HEK293 (cell line): ENCODE measurements around the gene MTMR2.

Experiments used
- CTCF ChIA-PET: fragments of 350-600 bp; formaldehyde crosslinking; extraction: SDS; loops from one replicate; lab custom pipeline; 2021; ENCODE audit warnings: antibody characterized with exemption; lab: Yijun Ruan, JAX
- POLR2A ChIA-PET: fragments of 300-600 bp; formaldehyde crosslinking; extraction: SDS; loops from one replicate; lab custom pipeline; 2020; ENCODE audit warnings: antibody characterized with exemption, inconsistent platforms; lab: Yijun Ruan, JAX
- H3K27ac ChIP-seq: fragments of 200-500 bp; sonication (Bioruptor generic); 2 replicates; pipeline ENCODE4 v1.5.1; 2014; ENCODE audit warnings: low read depth, low read length, control low read depth, inconsistent platforms; ENCODE audit errors: extremely low read depth
- H3K36me3 ChIP-seq, 2 experiments: fragments of 200-500 bp in 1 of 2; sonication (Bioruptor generic) in 1 of 2; 1 replicate in 1 of 2; 2 replicates in 1 of 2; pipeline ENCODE4 v1.5.1; 2014 to 2017; ENCODE audit warnings: inconsistent platforms in 2 of 2, low read length in 2 of 2; ENCODE audit not compliant: control insufficient read depth in 2 of 2, insufficient read depth in 1 of 2
- H3K4me1 ChIP-seq: fragments of 200-500 bp; sonication (Bioruptor generic); 2 replicates; pipeline ENCODE4 v1.5.1; 2014; ENCODE audit warnings: mild to moderate bottlenecking, low read length, inconsistent platforms; ENCODE audit not compliant: control insufficient read depth, insufficient read depth
- H3K4me3 ChIP-seq: 2 replicates; pipeline ENCODE4 v1.5.1; 2011; ENCODE audit warnings: low read depth, mild to moderate bottlenecking, control low read depth, low read length, moderate library complexity
- H3K9me3 ChIP-seq: fragments of 200-500 bp; sonication (Bioruptor generic); 2 replicates; pipeline ENCODE4 v1.5.1; 2014; ENCODE audit warnings: low read depth, low read length, inconsistent platforms; ENCODE audit not compliant: control insufficient read depth, insufficient read depth
- BCL11A ChIP-seq: fragments of 450-650 bp; formaldehyde crosslinking; IDR thresholded peaks from 2 replicates; pipeline ENCODE4 v1.5.1; 2016; ENCODE audit warnings: low read depth, missing biosample characterization, missing genetic modification characterization
- KLF8 ChIP-seq: fragments of 450-650 bp; formaldehyde crosslinking; IDR thresholded peaks from 2 replicates; pipeline ENCODE4 v1.5.1; 2016; ENCODE audit warnings: missing biosample characterization, missing genetic modification characterization
- OSR2 ChIP-seq: fragments of 450-650 bp; formaldehyde crosslinking; IDR thresholded peaks from 2 replicates; pipeline ENCODE4 v1.5.1; 2016; ENCODE audit warnings: missing biosample characterization, missing genetic modification characterization
- OVOL3 ChIP-seq: fragments of 450-650 bp; formaldehyde crosslinking; IDR thresholded peaks from 2 replicates; pipeline ENCODE4 v1.5.1; 2016; ENCODE audit warnings: missing biosample characterization, missing genetic modification characterization
- SALL2 ChIP-seq: fragments of 450-650 bp; formaldehyde crosslinking; IDR thresholded peaks from 2 replicates; pipeline ENCODE4 v1.5.0; 2017; ENCODE audit warnings: missing biosample characterization, mild to moderate bottlenecking, missing genetic modification characterization, borderline replicate concordance
- SCRT2 ChIP-seq: fragments of 450-650 bp; formaldehyde crosslinking; IDR thresholded peaks from 2 replicates; pipeline ENCODE4 v1.5.1; 2016; ENCODE audit warnings: missing biosample characterization, missing genetic modification characterization
- SP3 ChIP-seq: fragments of 450-650 bp; formaldehyde crosslinking; IDR thresholded peaks from 2 replicates; pipeline ENCODE4 v1.5.1; 2016; ENCODE audit warnings: missing biosample characterization, missing genetic modification characterization
- ZBTB8A ChIP-seq: fragments of 450-650 bp; formaldehyde crosslinking; IDR thresholded peaks from 2 replicates; pipeline ENCODE4 v1.5.1; 2016; ENCODE audit warnings: missing biosample characterization, missing genetic modification characterization
- ZFP3 ChIP-seq: fragments of 450-650 bp; formaldehyde crosslinking; IDR thresholded peaks from 2 replicates; pipeline ENCODE4 v1.5.1; 2016; ENCODE audit warnings: low read depth, missing biosample characterization, missing genetic modification characterization
- ZFP41 ChIP-seq: fragments of 450-650 bp; formaldehyde crosslinking; IDR thresholded peaks from 2 replicates; pipeline ENCODE4 v1.5.1; 2016; ENCODE audit warnings: missing biosample characterization, missing genetic modification characterization, borderline replicate concordance
- ZNF132 ChIP-seq: fragments of 450-650 bp; formaldehyde crosslinking; IDR thresholded peaks from 2 replicates; pipeline ENCODE4 v1.5.1; 2017; ENCODE audit warnings: missing biosample characterization, missing genetic modification characterization, borderline replicate concordance
- ZNF155 ChIP-seq: fragments of 450-650 bp; formaldehyde crosslinking; IDR thresholded peaks from 2 replicates; pipeline ENCODE4 v1.5.1; 2016; ENCODE audit warnings: missing biosample characterization, missing genetic modification characterization
- ZNF202 ChIP-seq: fragments of 450-650 bp; formaldehyde crosslinking; IDR thresholded peaks from 2 replicates; pipeline ENCODE4 v1.5.1; 2016; ENCODE audit warnings: missing biosample characterization, missing genetic modification characterization, borderline replicate concordance
- ZNF311 ChIP-seq: fragments of 450-650 bp; formaldehyde crosslinking; IDR thresholded peaks from 2 replicates; pipeline ENCODE4 v1.5.1; 2017; ENCODE audit warnings: missing biosample characterization, missing genetic modification characterization, borderline replicate concordance
- ZNF335 ChIP-seq: fragments of 450-650 bp; formaldehyde crosslinking; conservative IDR thresholded peaks from 2 replicates; pipeline ENCODE4 v1.5.1; 2016; ENCODE audit warnings: missing biosample characterization, missing genetic modification characterization
- ZNF473 ChIP-seq: fragments of 450-650 bp; formaldehyde crosslinking; IDR thresholded peaks from 2 replicates; pipeline ENCODE4 v1.5.1; 2017; ENCODE audit warnings: missing biosample characterization, missing genetic modification characterization
- ZNF521 ChIP-seq: fragments of 450-650 bp; formaldehyde crosslinking; IDR thresholded peaks from 2 replicates; pipeline ENCODE4 v1.5.1; 2017; ENCODE audit warnings: missing biosample characterization, mild to moderate bottlenecking, missing genetic modification characterization
- ZNF530 ChIP-seq: fragments of 450-650 bp; formaldehyde crosslinking; IDR thresholded peaks from 2 replicates; pipeline ENCODE4 v1.5.1; 2016; ENCODE audit warnings: low read depth, missing biosample characterization, missing genetic modification characterization
- ZNF549 ChIP-seq: fragments of 450-650 bp; IDR thresholded peaks from 2 replicates; pipeline ENCODE4 v1.5.1; 2018; ENCODE audit warnings: missing biosample characterization, missing genetic modification characterization, mild to moderate bottlenecking, inconsistent platforms, moderate library complexity
- ZNF561 ChIP-seq: fragments of 450-650 bp; IDR thresholded peaks from 2 replicates; pipeline ENCODE4 v1.5.1; 2018; ENCODE audit warnings: missing biosample characterization, missing genetic modification characterization, borderline replicate concordance
- ZNF585B ChIP-seq: fragments of 450-650 bp; formaldehyde crosslinking; IDR thresholded peaks from 2 replicates; pipeline ENCODE4 v1.5.1; 2016; ENCODE audit warnings: missing biosample characterization, missing genetic modification characterization
- ZNF621 ChIP-seq: fragments of 450-650 bp; formaldehyde crosslinking; IDR thresholded peaks from 2 replicates; pipeline ENCODE4 v1.5.1; 2017; ENCODE audit warnings: missing biosample characterization, missing genetic modification characterization
- ZNF777 ChIP-seq: fragments of 450-650 bp; formaldehyde crosslinking; IDR thresholded peaks from 2 replicates; pipeline ENCODE4 v1.5.1; 2017; ENCODE audit warnings: missing biosample characterization, missing genetic modification characterization, borderline replicate concordance
- ZNF785 ChIP-seq: fragments of 450-650 bp; formaldehyde crosslinking; IDR thresholded peaks from 2 replicates; pipeline ENCODE4 v1.5.1; 2016; ENCODE audit warnings: missing biosample characterization, missing genetic modification characterization
- ZNF791 ChIP-seq: fragments of 450-650 bp; formaldehyde crosslinking; IDR thresholded peaks from 2 replicates; pipeline ENCODE4 v1.5.1; 2016; ENCODE audit warnings: missing biosample characterization, missing genetic modification characterization
- ZNF830 ChIP-seq: fragments of 450-650 bp; IDR thresholded peaks from 2 replicates; pipeline ENCODE4 v1.5.0; 2018; ENCODE audit warnings: missing biosample characterization, missing genetic modification characterization, low read depth, mild to moderate bottlenecking, moderate library complexity
- ZSCAN23 ChIP-seq: fragments of 450-650 bp; formaldehyde crosslinking; IDR thresholded peaks from 2 replicates; pipeline ENCODE4 v1.5.1; 2016; ENCODE audit warnings: missing biosample characterization, missing genetic modification characterization
- TF ChIP-seq, protein P1 (sequence below): sonication (generic); formaldehyde crosslinking; IDR thresholded peaks from 2 replicates; pipeline ENCODE4 v1.8.1; 2022; ENCODE audit warnings: mild to moderate bottlenecking, moderate library complexity, missing genetic modification reagents
- TF ChIP-seq, protein P2 (sequence below): fragments of 450-650 bp; formaldehyde crosslinking; IDR thresholded peaks from 2 replicates; pipeline ENCODE4 v1.5.1; 2017; ENCODE audit warnings: missing biosample characterization, missing genetic modification characterization
- TF ChIP-seq, protein P3 (sequence below): fragments of 450-650 bp; formaldehyde crosslinking; conservative IDR thresholded peaks from 2 replicates; pipeline ENCODE4 v1.5.1; 2016; ENCODE audit warnings: low read depth, missing biosample characterization, missing genetic modification characterization

The MTMR2 gene

DNA sequence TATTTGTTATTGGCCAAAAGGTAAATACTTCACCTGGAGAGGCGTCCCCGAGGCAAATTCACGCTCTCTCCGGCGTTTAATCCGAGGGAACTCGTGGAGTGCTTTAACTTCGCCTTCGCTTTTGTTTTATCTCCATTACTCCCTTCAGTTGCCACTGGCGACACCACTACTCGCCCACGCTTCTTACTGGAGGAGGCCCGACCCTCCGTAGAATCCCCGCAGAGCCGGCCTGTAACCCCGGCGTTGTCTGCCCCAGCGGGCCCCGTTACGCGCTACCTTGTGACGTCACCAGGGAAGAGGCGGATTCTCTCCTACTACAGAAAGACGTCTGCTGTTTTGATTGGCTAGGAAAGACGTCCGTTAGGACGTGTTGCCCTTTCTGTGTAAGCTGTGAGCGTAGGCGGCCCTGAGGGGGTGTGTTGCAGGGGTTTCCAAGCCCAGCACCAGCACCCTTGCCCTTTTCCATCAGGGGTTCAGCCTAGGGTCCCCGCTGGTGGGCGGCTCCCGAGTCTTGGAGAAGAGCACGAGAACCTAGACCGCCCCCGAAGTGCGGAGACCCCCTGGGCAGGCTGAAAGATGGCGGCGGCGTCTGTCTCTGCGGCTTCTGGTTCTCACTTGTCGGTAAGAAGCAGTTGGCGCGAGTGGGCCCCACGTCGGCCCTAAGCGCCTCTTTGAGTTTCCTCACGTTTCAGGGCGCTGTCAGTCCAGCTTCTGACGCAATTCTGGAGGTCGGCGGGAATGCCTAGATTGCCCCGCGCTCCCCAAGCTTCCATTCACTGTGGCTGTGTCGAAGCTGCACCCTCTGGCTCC lies 133.6 kb downstream of the MTMR2 start, which contains the start of gene CEP57 (continued):
- TF ChIP-seq KLF8 (tag by site-specific recombination), result no peak
- peak; percentile 56 for TF ChIP-seq ZBTB8A (tag by site-specific recombination)
- TF ChIP-seq OVOL3 (tag by site-specific recombination), result 0 out of 2 replicates have a peak, but pooled peaks have one; percentile 58
- no peak for TF ChIP-seq ZNF202
- TF ChIP-seq SCRT2, result no peak

DNA sequence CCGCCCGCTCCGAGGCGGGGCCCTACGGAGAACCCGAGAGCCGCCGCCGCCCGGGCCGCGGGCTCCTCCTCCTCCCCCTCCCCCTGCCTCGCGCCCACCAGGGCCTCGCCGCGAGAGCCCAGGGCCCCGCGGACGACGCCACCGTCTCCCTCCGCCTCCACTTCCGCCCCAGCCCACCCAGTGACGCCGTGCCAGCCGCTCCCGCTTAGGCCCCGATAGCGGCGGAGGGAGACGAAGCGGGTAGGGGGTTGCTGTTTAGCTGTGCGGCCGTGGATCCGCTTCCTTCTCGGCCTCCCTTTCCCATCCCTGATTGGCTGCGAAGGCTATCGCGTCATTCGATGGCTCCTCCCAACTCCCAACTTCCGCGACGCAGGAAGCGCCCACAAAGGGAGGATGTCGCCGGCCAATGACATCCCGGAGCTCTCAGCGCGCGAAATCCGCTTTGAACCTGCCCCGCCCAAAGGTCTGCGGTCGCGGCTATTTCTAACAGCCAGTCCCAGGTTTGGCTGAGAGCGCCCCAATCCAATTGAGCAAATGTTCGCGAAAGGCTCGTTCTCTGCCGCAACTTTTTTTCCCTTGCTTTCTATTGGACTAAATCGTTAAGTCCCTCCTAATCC lies 134.3 kb downstream of the MTMR2 start, which contains the start of gene FAM76B:
Gene FAM76B (minus strand): TSS at position 277 of the 617 bp plus-strand sequence. CDS start 304 bp downstream, outside the sequence.
- peaks cover 12 to 31% of the 10 kb centered on the region in 2 experiments for H3K36me3 ChIP-seq
- POLR2A ChIA-PET, result interaction anchor here (0.5 to 4.2 kb wide), 17 partner anchors 8 to 816 kb away, joined by 3 to 19 read pairs (median 4); partner anchors contain the start of genes CCDC82, CWC15, JRKL and KDM4D
- CTCF ChIA-PET, result interaction anchor here (0.6 to 1.5 kb wide), 3 partner anchors 363 to 637 kb away, joined by 3 to 4 read pairs (median 4); no protein-coding TSS in a partner anchor
- no peaks in the 10 kb centered on the region for H3K4me1 ChIP-seq
- H3K9me3 ChIP-seq, result no peaks in the 10 kb centered on the region
- H3K27ac ChIP-seq, result peak within 1 kb of the TSS; percentile 80
- H3K4me3 ChIP-seq, result peak within 1 kb of the TSS; percentile 99
- TF ChIP-seq BCL11A (no peak), ZNF791 (tag by site-specific recombination) (no peak), ZNF785 (tag by site-specific recombination) (no peak), ZFP41 (tag by site-specific recombination) (no peak), ZNF132 (no peak), OSR2 (tag by site-specific recombination) (no peak), ZNF549 (no peak), ZNF830 (no peak), SALL2 (tag by site-specific recombination) (no peak), ZNF155 (tag by site-specific recombination) (no peak), ZNF585B (tag by site-specific recombination) (no peak), ZNF521 (tag by site-specific recombination) (no peak), ZNF561 (tag by site-specific recombination) (peak; percentile 82), ZNF530 (no peak), ZNF621 (tag by site-specific recombination) (no peak), ZNF473 (no peak), ZNF335 (tag by site-specific recombination) (no peak), ZNF311 (tag by site-specific recombination) (no peak), SP3 (peak; percentile 89), ZNF777 (tag by site-specific recombination) (no peak), ZSCAN23 (tag by site-specific recombination) (no peak), ZFP3 (tag by site-specific recombination) (no peak)
- TF ChIP-seq, protein P1, sequence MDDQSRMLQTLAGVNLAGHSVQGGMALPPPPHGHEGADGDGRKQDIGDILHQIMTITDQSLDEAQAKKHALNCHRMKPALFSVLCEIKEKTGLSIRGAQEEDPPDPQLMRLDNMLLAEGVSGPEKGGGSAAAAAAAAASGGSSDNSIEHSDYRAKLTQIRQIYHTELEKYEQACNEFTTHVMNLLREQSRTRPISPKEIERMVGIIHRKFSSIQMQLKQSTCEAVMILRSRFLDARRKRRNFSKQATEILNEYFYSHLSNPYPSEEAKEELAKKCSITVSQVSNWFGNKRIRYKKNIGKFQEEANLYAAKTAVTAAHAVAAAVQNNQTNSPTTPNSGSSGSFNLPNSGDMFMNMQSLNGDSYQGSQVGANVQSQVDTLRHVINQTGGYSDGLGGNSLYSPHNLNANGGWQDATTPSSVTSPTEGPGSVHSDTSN (CRISPR knock-in tag), result no peak
- TF ChIP-seq, protein P2, sequence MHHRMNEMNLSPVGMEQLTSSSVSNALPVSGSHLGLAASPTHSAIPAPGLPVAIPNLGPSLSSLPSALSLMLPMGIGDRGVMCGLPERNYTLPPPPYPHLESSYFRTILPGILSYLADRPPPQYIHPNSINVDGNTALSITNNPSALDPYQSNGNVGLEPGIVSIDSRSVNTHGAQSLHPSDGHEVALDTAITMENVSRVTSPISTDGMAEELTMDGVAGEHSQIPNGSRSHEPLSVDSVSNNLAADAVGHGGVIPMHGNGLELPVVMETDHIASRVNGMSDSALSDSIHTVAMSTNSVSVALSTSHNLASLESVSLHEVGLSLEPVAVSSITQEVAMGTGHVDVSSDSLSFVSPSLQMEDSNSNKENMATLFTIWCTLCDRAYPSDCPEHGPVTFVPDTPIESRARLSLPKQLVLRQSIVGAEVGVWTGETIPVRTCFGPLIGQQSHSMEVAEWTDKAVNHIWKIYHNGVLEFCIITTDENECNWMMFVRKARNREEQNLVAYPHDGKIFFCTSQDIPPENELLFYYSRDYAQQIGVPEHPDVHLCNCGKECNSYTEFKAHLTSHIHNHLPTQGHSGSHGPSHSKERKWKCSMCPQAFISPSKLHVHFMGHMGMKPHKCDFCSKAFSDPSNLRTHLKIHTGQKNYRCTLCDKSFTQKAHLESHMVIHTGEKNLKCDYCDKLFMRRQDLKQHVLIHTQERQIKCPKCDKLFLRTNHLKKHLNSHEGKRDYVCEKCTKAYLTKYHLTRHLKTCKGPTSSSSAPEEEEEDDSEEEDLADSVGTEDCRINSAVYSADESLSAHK (tag by site-specific recombination), result no peak
- TF ChIP-seq, protein P3, sequence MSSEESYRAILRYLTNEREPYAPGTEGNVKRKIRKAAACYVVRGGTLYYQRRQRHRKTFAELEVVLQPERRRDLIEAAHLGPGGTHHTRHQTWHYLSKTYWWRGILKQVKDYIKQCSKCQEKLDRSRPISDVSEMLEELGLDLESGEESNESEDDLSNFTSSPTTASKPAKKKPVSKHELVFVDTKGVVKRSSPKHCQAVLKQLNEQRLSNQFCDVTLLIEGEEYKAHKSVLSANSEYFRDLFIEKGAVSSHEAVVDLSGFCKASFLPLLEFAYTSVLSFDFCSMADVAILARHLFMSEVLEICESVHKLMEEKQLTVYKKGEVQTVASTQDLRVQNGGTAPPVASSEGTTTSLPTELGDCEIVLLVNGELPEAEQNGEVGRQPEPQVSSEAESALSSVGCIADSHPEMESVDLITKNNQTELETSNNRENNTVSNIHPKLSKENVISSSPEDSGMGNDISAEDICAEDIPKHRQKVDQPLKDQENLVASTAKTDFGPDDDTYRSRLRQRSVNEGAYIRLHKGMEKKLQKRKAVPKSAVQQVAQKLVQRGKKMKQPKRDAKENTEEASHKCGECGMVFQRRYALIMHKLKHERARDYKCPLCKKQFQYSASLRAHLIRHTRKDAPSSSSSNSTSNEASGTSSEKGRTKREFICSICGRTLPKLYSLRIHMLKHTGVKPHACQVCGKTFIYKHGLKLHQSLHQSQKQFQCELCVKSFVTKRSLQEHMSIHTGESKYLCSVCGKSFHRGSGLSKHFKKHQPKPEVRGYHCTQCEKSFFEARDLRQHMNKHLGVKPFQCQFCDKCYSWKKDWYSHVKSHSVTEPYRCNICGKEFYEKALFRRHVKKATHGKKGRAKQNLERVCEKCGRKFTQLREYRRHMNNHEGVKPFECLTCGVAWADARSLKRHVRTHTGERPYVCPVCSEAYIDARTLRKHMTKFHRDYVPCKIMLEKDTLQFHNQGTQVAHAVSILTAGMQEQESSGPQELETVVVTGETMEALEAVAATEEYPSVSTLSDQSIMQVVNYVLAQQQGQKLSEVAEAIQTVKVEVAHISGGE, result peak; percentile 93
